K562 (cell line): Measurements from ENCODE around the gene HDAC10. TPM values are rescaled to one million over a fixed set of nuclear protein-coding genes. Genes with fewer than 3 reads are reported as not detected.

Experiments used
- ATAC-seq: fragments of 200-7000 bp; cut with Tn5 transposase; 3 replicates; pipeline ENCODE4 v1.9.1; 2020; ENCODE audit warnings: moderate library complexity
- BruUV-seq: library from RNA; stranded (reverse); fragments of 400-500 nt; replicated peaks from 2 replicates; lab custom pipeline; 2021; lab: Mats Ljungman, UMichigan
- CTCF ChIA-PET: fragments of 300-600 bp; formaldehyde crosslinking; extraction: SDS; loops from one replicate; lab custom pipeline; 2021; ENCODE audit warnings: low intra/inter-chr PET ratio; lab: Yijun Ruan, JAX
- POLR2A ChIA-PET: fragments of 300-600, 350-650 bp; sonication (Branson Sonifier 250); formaldehyde crosslinking; extraction: SDS; loops from one replicate; lab custom pipeline; 2021; ENCODE audit warnings: antibody characterized with exemption, inconsistent platforms; lab: Yijun Ruan, JAX
- DNase-seq, 4 experiments: peaks; one replicate each; pipeline versions ENCODE4 v3.0.0 to v3.0.0-alpha.2; 2011 to 2018; ENCODE audit warnings: low spot score in 3 of 4, mixed read lengths in 3 of 4; ENCODE audit errors: extremely low read depth in 1 of 4
- FAIRE-seq: peaks from 2 replicates; lab custom pipeline; 2011; peaks lifted over from hg19 to GRCh38; lab: Jason Lieb, UNC
- H2AFZ ChIP-seq: 2 replicates; pipeline ENCODE4 v1.6.0; 2011; ENCODE audit warnings: low read depth, low read length, control low read depth, inconsistent platforms
- H3K27ac ChIP-seq: fragments of 200-600 bp; 3 replicates; pipeline ENCODE4 v1.8.0; 2011; ENCODE audit warnings: low read depth, mild to moderate bottlenecking, control low read depth, inconsistent platforms, low read length, moderate library complexity, mixed read lengths; ENCODE audit errors: extremely low read depth
- H3K27me3 ChIP-seq, 2 experiments: fragments of 300-600 bp in 1 of 2; 2 replicates in 1 of 2; 3 replicates in 1 of 2; pipeline versions ENCODE4 v1.6.0 to v1.8.0; 2011; ENCODE audit warnings: inconsistent platforms in 2 of 2, low read length in 2 of 2, mild to moderate bottlenecking in 1 of 2, mixed read lengths in 1 of 2, moderate library complexity in 1 of 2; ENCODE audit not compliant: control insufficient read depth in 2 of 2, insufficient read depth in 2 of 2
- H3K36me3 ChIP-seq: fragments of 300-600 bp; 3 replicates; pipeline ENCODE4 v1.8.0; 2011; ENCODE audit warnings: mild to moderate bottlenecking, low read length, inconsistent platforms; ENCODE audit not compliant: control insufficient read depth, insufficient read depth
- H3K4me1 ChIP-seq, 2 experiments: fragments of 200-600 bp in 1 of 2; replicated peaks in 1 of 2; 2 replicates in 1 of 2; 3 replicates in 1 of 2; pipeline versions ENCODE4 v1.5.1 to v1.8.0; 2011; ENCODE audit warnings: inconsistent platforms in 2 of 2, low read length in 2 of 2, mild to moderate bottlenecking in 1 of 2, mixed read lengths in 1 of 2, moderate library complexity in 1 of 2; ENCODE audit not compliant: control insufficient read depth in 2 of 2, insufficient read depth in 2 of 2
- H3K4me2 ChIP-seq: 2 replicates; pipeline ENCODE4 v1.6.1; 2011; ENCODE audit warnings: low read length, control low read depth, inconsistent platforms, mixed read lengths; ENCODE audit not compliant: insufficient read depth
- H3K4me3 ChIP-seq: fragments of 200-600 bp; sonication (generic), shearing (Covaris generic); 2 replicates; pipeline ENCODE4 v1.5.1; 2016; ENCODE audit warnings: control low read depth, inconsistent platforms
- H3K79me2 ChIP-seq: fragments of 200-600 bp; 3 replicates; pipeline ENCODE4 v1.8.0; 2011; ENCODE audit warnings: low read length, inconsistent platforms; ENCODE audit not compliant: control insufficient read depth, insufficient read depth
- H3K9ac ChIP-seq, 2 experiments: 2 replicates each; pipeline versions ENCODE4 v1.6.0 to v1.6.1; 2011; ENCODE audit warnings: low read depth in 2 of 2, low read length in 2 of 2, control low read depth in 1 of 2, inconsistent platforms in 1 of 2, mild to moderate bottlenecking in 1 of 2, mixed read lengths in 1 of 2; ENCODE audit not compliant: insufficient read depth in 1 of 2
- H3K9me1 ChIP-seq: one replicate; pipeline ENCODE4 v1.6.0; 2011; ENCODE audit warnings: inconsistent platforms, mild to moderate bottlenecking, low read length, moderate library complexity; ENCODE audit not compliant: control insufficient read depth, insufficient read depth
- H3K9me3 ChIP-seq: replicated peaks from 2 replicates; pipeline ENCODE4 v1.5.1; 2011; ENCODE audit warnings: low read depth, low read length, inconsistent platforms; ENCODE audit not compliant: control insufficient read depth, insufficient read depth
- H4K20me1 ChIP-seq: replicated peaks from 2 replicates; pipeline ENCODE4 v1.6.1; 2011; ENCODE audit warnings: low read length, inconsistent platforms, mixed read lengths; ENCODE audit not compliant: control insufficient read depth, insufficient read depth
- ELF4 ChIP-seq: fragments of 450-650 bp; formaldehyde crosslinking; IDR thresholded peaks from 2 replicates; pipeline ENCODE4 v1.4.0; 2022; ENCODE audit warnings: missing genetic modification characterization
- HMGXB4 ChIP-seq: sonication (generic); formaldehyde crosslinking; IDR thresholded peaks from 2 replicates; pipeline ENCODE4 v1.8.1; 2023; ENCODE audit warnings: mild to moderate bottlenecking, missing genetic modification reagents
- ID3 ChIP-seq, 2 experiments: fragments of 250-450 bp in 1 of 2; fragments of 450-650 bp in 1 of 2; sonication (Bioruptor Pico) in 1 of 2; IDR thresholded peaks; 2 replicates each; pipeline versions ENCODE4 v1.6.1 to v1.8.0; 2016 to 2021; ENCODE audit warnings: mild to moderate bottlenecking in 2 of 2, moderate library complexity in 2 of 2, missing compliant biosample characterization in 1 of 2, missing genetic modification characterization in 1 of 2
- PHF8 ChIP-seq: fragments of 200-600 bp; sonication (generic); IDR thresholded peaks from 2 replicates; pipeline ENCODE4 v1.6.1; 2012; ENCODE audit warnings: mixed run types, mild to moderate bottlenecking, inconsistent platforms, low read length, moderate library complexity, borderline replicate concordance
- POLR2AphosphoS5 ChIP-seq: IDR thresholded peaks from 2 replicates; pipeline ENCODE4 v1.6.1; 2011; ENCODE audit warnings: mild to moderate bottlenecking, low read depth, low read length, moderate library complexity; ENCODE audit not compliant: control insufficient read depth, insufficient read depth
- RBM39 ChIP-seq: fragments of 200-400 bp; formaldehyde crosslinking; optimal IDR thresholded peaks from 2 replicates; pipeline ENCODE3; 2018; ENCODE audit warnings: low read depth, low read length
- REST ChIP-seq, 2 experiments: fragments of 450-650 bp; formaldehyde crosslinking in 1 of 2; IDR thresholded peaks; 2 replicates each; pipeline versions ENCODE4 v1.4.0 to v1.6.1; 2014 to 2020; ENCODE audit warnings: mild to moderate bottlenecking in 2 of 2, borderline replicate concordance in 1 of 2, low read depth in 1 of 2
- ZNF121 ChIP-seq: sonication (generic); formaldehyde crosslinking; conservative IDR thresholded peaks from 2 replicates; pipeline ENCODE4 v1.8.0; 2022; ENCODE audit warnings: missing genetic modification reagents
- ZNF347 ChIP-seq: fragments of 450-650 bp; formaldehyde crosslinking; IDR thresholded peaks from 2 replicates; pipeline ENCODE4 v1.4.0; 2020; ENCODE audit warnings: low read depth, mild to moderate bottlenecking, moderate library complexity
- WGBS: fragments of 100-300 bp; shearing (Covaris generic); methylation state at CpG from one replicate; pipeline ENCODE4 v1.1.6; 2016; ENCODE audit warnings: low coverage, mixed read lengths; ENCODE audit not compliant: insufficient coverage; ENCODE audit errors: missing lambda C conversion rate; 5-methylcytosine and 5-hydroxymethylcytosine counted together
- in situ Hi-C: fragments of 300-500 bp; cut with MboI; formaldehyde crosslinking; loops from 4 replicates; pipeline ENCODE4 v1.15.0; 2018; ENCODE audit warnings: inconsistent platforms, mixed read lengths
- intact Hi-C: fragments of 100-400 bp; cut with micrococcal nuclease; formaldehyde crosslinking; loops from 2 replicates; pipeline ENCODE4 v1.14.2; 2022
- polyA plus RNA-seq, 8 experiments: library from polyadenylated mRNA; depleted of rRNA in 4 of 8; stranded (reverse) in 5 of 8; unstranded in 3 of 8; fragments of >200 nt; fragmentation: Nextera tagmentation in 2 of 8; fragmentation: Illumina TruSeq in 1 of 8; extraction: Ambion mirVana in 2 of 8; extraction: Trizol in 1 of 8; gene quantifications; 2 replicates each; pipeline versions ENCODE4 v1.2.1 to v1.2.3, GENCODE V29; 2011 to 2014; ENCODE audit warnings: inconsistent platforms in 1 of 8, missing spikeins in 1 of 8
- total RNA-seq, 7 experiments: library from RNA; depleted of rRNA in 6 of 7; stranded (reverse); fragments of >200 nt in 6 of 7; fragmentation: Illumina TruSeq in 2 of 7; extraction: Trizol in 2 of 7; gene quantifications; 2 replicates each; pipeline versions ENCODE4 v1.2.1 to v1.2.3, GENCODE V29; 2011 to 2021; ENCODE audit warnings: low replicate concordance in 1 of 7

Gene HDAC10
- total and polyA plus RNA-seq, 9 of the 15 experiments (the other 6 are each of a cell fraction or from before 2014, with no cell fraction given), result 0.10 to 44.2 (median 6.5) TPM

GRCh38 chr22:50255607-50256006 lies 4.5 kb upstream of the HDAC10 start:
- Histone ChIP-seq H3K9me1 (no peaks in the 10 kb centered on the region), H3K4me3 (no peak overlapping the region), H3K4me2 (no peak overlapping the region), H4K20me1 (no peaks in the 10 kb centered on the region), H3K27me3 (no peaks in the 10 kb centered on the region), H3K79me2 (peaks cover 25% of the 10 kb centered on the region), H3K36me3 (peaks cover 60% of the 10 kb centered on the region; the same call in 1 of the 3 replicates), H3K9me3 (no peaks in the 10 kb centered on the region), H3K27ac (no peak overlapping the region), H3K9ac (no peak overlapping the region; a peak in 1 of 4 replicates), H3K4me1 (peaks cover 0 to 93% of the 10 kb centered on the region in 2 experiments; a peak in 3 of 5 replicates), H2AFZ (no peak overlapping the region)
- DNase-seq, result no peak
- POLR2A ChIA-PET, result interaction anchor here (0.6 to 1.2 kb wide), 3 partner anchors 10 to 48 kb away, joined by 3 to 4 read pairs (median 3); no protein-coding TSS in a partner anchor
- ATAC-seq, result no peak
- no peak for FAIRE-seq
- in situ Hi-C loops, result no loop called here
- no TSS peak for BruUV-seq
- TF ChIP-seq PHF8, result no peak
- TF ChIP-seq POLR2AphosphoS5, result no peak
- TF ChIP-seq REST (IDR thresholded peaks at IDR 0.05; ENCODE audit: borderline replicate concordance), result no peak
- no peak for TF ChIP-seq REST (CRISPR knock-in tag; IDR thresholded peaks at IDR 0.05; ENCODE audit: low read depth)
- TF ChIP-seq ZNF121 (CRISPR knock-in tag), result no peak
- TF ChIP-seq ELF4 (CRISPR knock-in tag), result no peak
- no peak for TF ChIP-seq RBM39
- TF ChIP-seq ID3 (CRISPR knock-in tag; IDR thresholded peaks at IDR 0.05), result no peak
- TF ChIP-seq ID3 (tag; IDR thresholded peaks at IDR 0.05), result no peak
- TF ChIP-seq ZNF347 (CRISPR knock-in tag), result no peak
- no peak for TF ChIP-seq HMGXB4 (CRISPR knock-in tag)
- intact Hi-C loops, result no loop called here
- CTCF ChIA-PET, result no interaction called here
- WGBS, result 93% methylated on average over 3 of the region's 17 CpGs
